HCT116 (cell line): ENCODE data around the gene COL20A1. TPM values are rescaled to one million over a fixed set of nuclear protein-coding genes. Genes with fewer than 3 reads are reported as not detected.

ENCODE experiments used
- ATAC-seq: fragments of 200-7000 bp; cut with Tn5 transposase; 2 replicates; pipeline ENCODE4 v1.9.1; 2020; ENCODE audit warnings: mild to moderate bottlenecking, moderate library complexity
- BruUV-seq: library from RNA; stranded (reverse); fragments of 400-500 nt; replicated peaks from 2 replicates; lab custom pipeline; 2021; lab: Mats Ljungman, UMichigan
- CTCF ChIA-PET: fragments of 300-600 bp; sonication (Branson Sonifier 250); formaldehyde crosslinking; loops from one replicate; lab custom pipeline; 2021; ENCODE audit warnings: antibody characterized with exemption; lab: Charles Lee
- POLR2A ChIA-PET: fragments of 300-600, 350-600 bp; sonication (Branson Sonifier 250); formaldehyde crosslinking; loops from one replicate; lab custom pipeline; 2021; ENCODE audit warnings: antibody characterized with exemption; lab: Charles Lee
- RAD21 ChIA-PET, 2 experiments: fragments of 300-600 bp; sonication (Branson Sonifier 250); formaldehyde crosslinking; loops; one replicate each; lab custom pipeline; 2023; ENCODE audit warnings: low total read pairs in 2 of 2; ENCODE audit not compliant: uncharacterized antibody in 2 of 2, unreplicated experiment in 2 of 2, low non-redundant PET in 1 of 2; lab: Charles Lee
- DNase-seq: peaks from one replicate; pipeline ENCODE4 v3.0.0-alpha.2; 2010; ENCODE audit warnings: low read depth, low spot score
- H2AFZ ChIP-seq: fragments of 200-600 bp; shearing (Covaris generic), sonication (generic); 2 replicates; pipeline ENCODE4 v1.6.1; 2017; ENCODE audit warnings: low read depth, mixed run types, mixed read lengths, antibody characterized with exemption, low read length; ENCODE audit not compliant: poor library complexity, severe bottlenecking
- H3K27ac ChIP-seq: 2 replicates; pipeline ENCODE4 v1.5.1; 2012; ENCODE audit warnings: low read depth, low read length
- H3K27me3 ChIP-seq: fragments of 200-600 bp; sonication (generic); 2 replicates; pipeline ENCODE4 v1.6.1; 2016; ENCODE audit warnings: mixed run types, low read length, mixed read lengths; ENCODE audit not compliant: insufficient read depth
- H3K36me3 ChIP-seq, 2 experiments: fragments of 200-500 bp in 1 of 2; fragments of 200-600 bp in 1 of 2; sonication (Bioruptor generic) in 1 of 2; sonication (generic) in 1 of 2; 2 replicates each; pipeline versions ENCODE4 v1.5.1 to v1.6.1; 2014 to 2016; ENCODE audit warnings: low read length in 2 of 2, inconsistent platforms in 1 of 2, mixed read lengths in 1 of 2, mixed run types in 1 of 2; ENCODE audit not compliant: insufficient read depth in 2 of 2, control insufficient read depth in 1 of 2
- H3K4me1 ChIP-seq, 2 experiments: fragments of 200-600 bp in 1 of 2; sonication (generic) in 1 of 2; 2 replicates each; pipeline versions ENCODE4 v1.5.1 to v1.6.1; 2012 to 2017; ENCODE audit warnings: low read length in 2 of 2, inconsistent platforms in 1 of 2, mild to moderate bottlenecking in 1 of 2, mixed read lengths in 1 of 2, mixed run types in 1 of 2, moderate library complexity in 1 of 2; ENCODE audit not compliant: insufficient read depth in 2 of 2, control insufficient read depth in 1 of 2
- H3K4me2 ChIP-seq: fragments of 200-600 bp; sonication (generic); 2 replicates; pipeline ENCODE4 v1.6.1; 2017; ENCODE audit warnings: mixed run types, low read length, mixed read lengths
- H3K4me3 ChIP-seq, 2 experiments: fragments of 200-600 bp in 1 of 2; sonication (generic) in 1 of 2; replicated peaks in 1 of 2; 2 replicates each; pipeline ENCODE4 v1.5.1; 2011 to 2016; ENCODE audit warnings: low read length in 2 of 2, control low read depth in 1 of 2, low read depth in 1 of 2, mild to moderate bottlenecking in 1 of 2, mixed read lengths in 1 of 2, mixed run types in 1 of 2
- H3K79me2 ChIP-seq: fragments of 200-600 bp; sonication (generic); 2 replicates; pipeline ENCODE4 v1.6.1; 2017; ENCODE audit warnings: mild to moderate bottlenecking, mixed run types, low read length, moderate library complexity, mixed read lengths; ENCODE audit not compliant: insufficient read depth
- H3K9ac ChIP-seq: fragments of 200-600 bp; sonication (generic); 2 replicates; pipeline ENCODE4 v1.6.1; 2016; ENCODE audit warnings: low read length, mixed read lengths
- H3K9me2 ChIP-seq: fragments of 200-600 bp; sonication (generic), shearing (Covaris generic); 2 replicates; pipeline ENCODE4 v1.6.1; 2017; ENCODE audit warnings: mixed run types, mild to moderate bottlenecking, moderate library complexity; ENCODE audit not compliant: insufficient read depth
- H3K9me3 ChIP-seq, 2 experiments: fragments of 200-500 bp in 1 of 2; fragments of 200-600 bp in 1 of 2; sonication (Bioruptor generic) in 1 of 2; sonication (generic) in 1 of 2; 2 replicates each; pipeline ENCODE4 v1.6.1; 2014 to 2017; ENCODE audit warnings: low read length in 2 of 2, mixed read lengths in 2 of 2, inconsistent platforms in 1 of 2, low read depth in 1 of 2, mild to moderate bottlenecking in 1 of 2, mixed run types in 1 of 2, moderate library complexity in 1 of 2; ENCODE audit not compliant: control insufficient read depth in 1 of 2, insufficient read depth in 1 of 2
- H4K20me1 ChIP-seq: fragments of 200-600 bp; sonication (generic), shearing (Covaris generic); 2 replicates; pipeline ENCODE4 v1.6.1; 2017; ENCODE audit warnings: mixed run types, mild to moderate bottlenecking, moderate library complexity; ENCODE audit not compliant: insufficient read depth
- ATF3 ChIP-seq: IDR thresholded peaks from 2 replicates; pipeline ENCODE4 v1.6.1; 2012
- MAX ChIP-seq: IDR thresholded peaks from 2 replicates; pipeline ENCODE4 v1.6.1; 2012
- RAD21 ChIP-seq: IDR thresholded peaks from 2 replicates; pipeline ENCODE4 v1.6.1; 2012; ENCODE audit warnings: low read depth, mild to moderate bottlenecking
- REST ChIP-seq: IDR thresholded peaks from 2 replicates; pipeline ENCODE4 v1.6.1; 2012; ENCODE audit warnings: low read depth
- TCF7L2 ChIP-seq: IDR thresholded peaks from 2 replicates; pipeline ENCODE4 v1.7.0; 2011; ENCODE audit warnings: borderline replicate concordance, inconsistent platforms; ENCODE audit not compliant: insufficient read depth, insufficient read length; ENCODE audit errors: extremely low read depth
- YY1 ChIP-seq: IDR thresholded peaks from 2 replicates; pipeline ENCODE4 v1.6.1; 2011; ENCODE audit warnings: low read length, low read depth, moderate library complexity, mild to moderate bottlenecking; ENCODE audit not compliant: insufficient replicate concordance; ENCODE audit errors: extremely low read depth
- intact Hi-C: fragments of 100-400 bp; cut with micrococcal nuclease; formaldehyde crosslinking; loops from 2 replicates; pipeline ENCODE4 v1.10.0; 2022
- total RNA-seq: library from RNA; stranded (reverse); gene quantifications from one replicate; pipeline ENCODE4 v1.2.1, GENCODE V29; 2021; ENCODE audit not compliant: unreplicated experiment

Gene COL20A1
- total RNA-seq, 1 experiment from 2014 or later = 0.34 TPM

- no peaks in the 10 kb centered on the region for H3K9me2 ChIP-seq
- H3K9me3 ChIP-seq = no peaks in the 10 kb centered on the region
- H3K79me2 ChIP-seq = no peaks in the 10 kb centered on the region
- TF ChIP-seq ATF3 (no peak), TCF7L2 (no peak)
- no peaks in the 10 kb centered on the region for H4K20me1 ChIP-seq
- no peak overlapping the region for H3K4me3 ChIP-seq
- H3K27ac ChIP-seq = no peak overlapping the region
- ATAC-seq (no peak), DNase-seq (no peak)
- intact Hi-C loops = no loop called here
- H3K9ac ChIP-seq = no peak overlapping the region
- RAD21 ChIA-PET = no interaction called here
- H3K4me2 ChIP-seq = no peak overlapping the region
- BruUV-seq = no TSS peak
- H3K36me3 ChIP-seq = no peaks in the 10 kb centered on the region
- H2AFZ ChIP-seq = no peak overlapping the region
- peaks cover 14% of the 10 kb centered on the region for H3K27me3 ChIP-seq
- CTCF ChIA-PET = no interaction called here
- POLR2A ChIA-PET = no interaction called here
- no peaks in the 10 kb centered on the region for H3K4me1 ChIP-seq
Observed at GRCh38 chr20:63342561-63343459, 49.8 kb downstream of the COL20A1 start.

- no TSS peak for BruUV-seq
- Histone ChIP-seq H3K4me2 (no peak overlapping the region), H2AFZ (no peak overlapping the region), H3K27me3 (peaks cover 8% of the 10 kb centered on the region; the same call in 1 of the 2 replicates), H3K4me3 (no peak overlapping the region), H3K4me1 (no peaks in the 10 kb centered on the region), H3K79me2 (no peaks in the 10 kb centered on the region), H3K9me2 (no peaks in the 10 kb centered on the region), H3K9me3 (no peaks in the 10 kb centered on the region), H3K27ac (no peak overlapping the region), H3K36me3 (no peaks in the 10 kb centered on the region), H3K9ac (no peak overlapping the region), H4K20me1 (no peaks in the 10 kb centered on the region)
- intact Hi-C loops = no loop called here
- ATAC-seq (no peak), DNase-seq (no peak)
- ChIA-PET POLR2A (no interaction called here), CTCF (no interaction called here), RAD21 (no interaction called here)
- TF ChIP-seq RAD21 = no peak
- no peak for TF ChIP-seq MAX
- no peak for TF ChIP-seq REST
- no peak for TF ChIP-seq YY1
Observed at GRCh38 chr20:63343460-63344445, 50.8 kb downstream of the COL20A1 start.
